ENCODE measurements around the gene GLIS1. TPM values are rescaled to one million over a fixed set of nuclear protein-coding genes. Genes with fewer than 3 reads are reported as not detected.

Gene GLIS1
- total RNA-seq, 1 experiment from 2014 or later, result 0.28 TPM

- DNase-seq, result peak; percentile 69
- H2BK5ac ChIP-seq (ENCODE audit: insufficient read length, low read length), result no peak overlapping the region
- H3K9me3 ChIP-seq (ENCODE audit: control insufficient read depth, low read depth, low read length), result no peaks in the 10 kb centered on the region
- H3K4ac ChIP-seq (ENCODE audit: low read depth, low read length), result no peak overlapping the region
- H2BK12ac ChIP-seq (ENCODE audit: insufficient read length, low read depth, low read length), result no peak overlapping the region
- Mint-ChIP-seq H3K4me3 (no peak overlapping the region), H3K4me1 (peaks cover 2 to 17% of the 10 kb centered on the region in 2 experiments; a peak in 3 of 4 replicates), H3K9me3 (no peaks in the 10 kb centered on the region; a peak in 1 of 5 replicates), H3K27ac (no peak overlapping the region; a peak in 1 of 7 replicates), H3K36me3 (ENCODE audit: insufficient read depth in 1 of 3, low read depth in 3 of 3) (no peaks in the 10 kb centered on the region), H3K27me3 (ENCODE audit: low read depth) (peaks cover 16% of the 10 kb centered on the region)
- H3K23ac ChIP-seq (ENCODE audit: insufficient read length, low read depth, low read length), result no peak overlapping the region
- no peak overlapping the region for H2BK15ac ChIP-seq (ENCODE audit: low read depth, low read length)
- H3K56ac ChIP-seq (ENCODE audit: insufficient read length, low read depth, low read length), result no peak overlapping the region
- no peak overlapping the region for H3K4me2 ChIP-seq (ENCODE audit: insufficient read depth, insufficient read length, low read length)
- H3K27me3 ChIP-seq (ENCODE audit: insufficient read depth, low read length), result no peaks in the 10 kb centered on the region; the same call in 1 of the 2 replicates
- no peaks in the 10 kb centered on the region; the same call in 1 of the 2 replicates for H3K4me1 ChIP-seq (ENCODE audit: insufficient read depth, low read length)
- no peak overlapping the region for H2AK5ac ChIP-seq (ENCODE audit: insufficient read length, low read length)
- peak; percentile 38 for TF ChIP-seq CTCF (conservative IDR thresholded peaks at IDR 0.05)
- no peak overlapping the region for H2BK120ac ChIP-seq (ENCODE audit: low read depth, low read length, poor library complexity, severe bottlenecking)
- H4K8ac ChIP-seq (replicated peaks; ENCODE audit: insufficient read length, low read depth, low read length), result no peak overlapping the region
- no CpG with 5 or more reads among the region's 11 CpGs for whole genome bisulfite sequencing (ENCODE audit: extremely low coverage, insufficient read length, low lambda C conversion rate)
- no peaks in the 10 kb centered on the region for H3K79me1 ChIP-seq (ENCODE audit: insufficient read depth, low read depth, low read length, poor library complexity, severe bottlenecking)
- H4K5ac ChIP-seq (ENCODE audit: insufficient read length, low read depth, low read length), result no peak overlapping the region
- no peak overlapping the region for H2AFZ ChIP-seq (ENCODE audit: low read length)
- no peaks in the 10 kb centered on the region for H3K79me2 ChIP-seq (ENCODE audit: insufficient read depth, low read length)
- H2BK20ac ChIP-seq (ENCODE audit: low read depth, low read length, poor library complexity, severe bottlenecking), result no peak overlapping the region
- H3T11ph ChIP-seq (ENCODE audit: low read length), result no peak overlapping the region
- no peaks in the 10 kb centered on the region for H4K20me1 ChIP-seq (ENCODE audit: control insufficient read depth, insufficient read depth, insufficient read length)
- H3K27ac ChIP-seq (ENCODE audit: insufficient read length, low read depth, low read length), result no peak overlapping the region
- H3K18ac ChIP-seq (ENCODE audit: insufficient read length, low read depth, low read length), result no peak overlapping the region
- no peak overlapping the region for H3K9ac ChIP-seq (ENCODE audit: extremely low read depth, insufficient read length, low read length)
- H3K14ac ChIP-seq (ENCODE audit: insufficient read depth, low read length), result peak overlapping the region; percentile 16; the same call in 1 of the 2 replicates
- no peak overlapping the region for H4K91ac ChIP-seq (ENCODE audit: insufficient read length, low read depth, low read length)
- no peaks in the 10 kb centered on the region for H3K23me2 ChIP-seq (ENCODE audit: insufficient read length, low read depth, low read length, poor library complexity, severe bottlenecking)
Observed at GRCh38 chr1:53525595-53525994, 213.4 kb downstream of the GLIS1 start.
